DND-41 (cell line): Measurements from ENCODE around the gene ZIC1.

ENCODE experiments used
- ATAC-seq: fragments of 200-7000 bp; cut with Tn5 transposase; 3 replicates; pipeline ENCODE4 v1.9.1; 2021; ENCODE audit warnings: low read depth; ENCODE audit not compliant: insufficient read depth
- DNase-seq: peaks from one replicate; pipeline ENCODE4 v3.0.0-alpha.2; 2020
- H2AFZ ChIP-seq: 2 replicates; pipeline ENCODE4 v1.6.0; 2012; ENCODE audit warnings: low read depth, low read length
- H3K27ac ChIP-seq: 2 replicates; pipeline ENCODE4 v1.5.1; 2012; ENCODE audit warnings: low read length, inconsistent platforms
- H3K27me3 ChIP-seq: fragments of 200-600 bp; sonication (generic); 2 replicates; pipeline ENCODE4 v1.6.0; 2012; ENCODE audit warnings: low read length, mild to moderate bottlenecking, inconsistent platforms; ENCODE audit not compliant: insufficient read depth, poor library complexity
- H3K36me3 ChIP-seq: 2 replicates; pipeline ENCODE4 v1.5.1; 2012; ENCODE audit warnings: low read length, inconsistent platforms; ENCODE audit not compliant: insufficient read depth
- H3K4me1 ChIP-seq: 2 replicates; pipeline ENCODE4 v1.5.1; 2012; ENCODE audit warnings: mild to moderate bottlenecking, low read length; ENCODE audit not compliant: insufficient read depth
- H3K4me2 ChIP-seq: 2 replicates; pipeline ENCODE4 v1.6.0; 2012; ENCODE audit warnings: mild to moderate bottlenecking, moderate library complexity, low read length, inconsistent platforms; ENCODE audit not compliant: insufficient read depth
- H3K4me3 ChIP-seq, 2 experiments: fragments of 200-600 bp in 1 of 2; shearing (Covaris generic) in 1 of 2; 2 replicates each; pipeline ENCODE4 v1.5.1; 2012 to 2016; ENCODE audit warnings: inconsistent platforms in 2 of 2, low read length in 2 of 2, mild to moderate bottlenecking in 2 of 2, low read depth in 1 of 2, moderate library complexity in 1 of 2
- H3K79me2 ChIP-seq: 2 replicates; pipeline ENCODE4 v1.6.0; 2012; ENCODE audit warnings: low read length, inconsistent platforms; ENCODE audit not compliant: insufficient read depth
- H3K9ac ChIP-seq: 2 replicates; pipeline ENCODE4 v1.6.0; 2012; ENCODE audit warnings: low read depth, mild to moderate bottlenecking, inconsistent platforms, low read length, moderate library complexity
- H3K9me3 ChIP-seq: 2 replicates; pipeline ENCODE4 v1.5.1; 2012; ENCODE audit warnings: low read length, moderate library complexity, mild to moderate bottlenecking, inconsistent platforms; ENCODE audit not compliant: insufficient read depth, severe bottlenecking
- H4K20me1 ChIP-seq: 2 replicates; pipeline ENCODE4 v1.6.0; 2012; ENCODE audit warnings: low read length; ENCODE audit not compliant: insufficient read depth
- CTCF ChIP-seq: IDR thresholded peaks from 2 replicates; pipeline ENCODE4 v1.5.1; 2012; ENCODE audit warnings: borderline replicate concordance, low read length, moderate library complexity, mild to moderate bottlenecking; ENCODE audit not compliant: poor library complexity, severe bottlenecking; ENCODE audit errors: extremely low read depth
- EZH2 ChIP-seq: IDR thresholded peaks from 3 replicates; pipeline ENCODE4 v1.6.1; 2012; ENCODE audit warnings: borderline replicate concordance, low read depth, mild to moderate bottlenecking, moderate library complexity, low read length, inconsistent platforms; ENCODE audit not compliant: severe bottlenecking

ZIC1 gene

GRCh38 chr3:147415286-147415685 lies 6.1 kb downstream of the ZIC1 start:
- no peak for DNase-seq
- no peaks in the 10 kb centered on the region for H3K36me3 ChIP-seq
- H3K9me3 ChIP-seq: peaks cover 11% of the 10 kb centered on the region
- H2AFZ ChIP-seq: no peak overlapping the region
- no peaks in the 10 kb centered on the region for H3K4me1 ChIP-seq
- H3K4me3 ChIP-seq: no peak overlapping the region
- H3K27ac ChIP-seq: no peak overlapping the region
- TF ChIP-seq CTCF: no peak
- TF ChIP-seq EZH2: no peak
- no peak overlapping the region for H3K9ac ChIP-seq
- no peaks in the 10 kb centered on the region for H4K20me1 ChIP-seq
- no peak overlapping the region for H3K4me2 ChIP-seq
- no peak for ATAC-seq
- no peaks in the 10 kb centered on the region for H3K27me3 ChIP-seq
- H3K79me2 ChIP-seq: no peaks in the 10 kb centered on the region

- ATAC-seq (no peak), DNase-seq (no peak)
- TF ChIP-seq CTCF: no peak
- no peak for TF ChIP-seq EZH2
- Histone ChIP-seq H4K20me1 (no peaks in the 10 kb centered on the region), H2AFZ (no peak overlapping the region), H3K27ac (no peak overlapping the region), H3K4me1 (no peaks in the 10 kb centered on the region), H3K36me3 (no peaks in the 10 kb centered on the region), H3K4me3 (no peak overlapping the region), H3K27me3 (no peaks in the 10 kb centered on the region), H3K4me2 (no peak overlapping the region), H3K79me2 (no peaks in the 10 kb centered on the region), H3K9me3 (peaks cover 12% of the 10 kb centered on the region), H3K9ac (no peak overlapping the region)
These were observed 6.7 kb downstream of the ZIC1 start for GRCh38 chr3:147415874-147416273.

GRCh38 chr3:147416931-147417330 lies 7.8 kb downstream of the ZIC1 start:
- Histone ChIP-seq H4K20me1 (no peaks in the 10 kb centered on the region), H3K27me3 (no peaks in the 10 kb centered on the region), H3K4me3 (no peak overlapping the region), H3K9me3 (peaks cover 12% of the 10 kb centered on the region), H3K79me2 (no peaks in the 10 kb centered on the region), H3K27ac (no peak overlapping the region), H2AFZ (no peak overlapping the region), H3K36me3 (no peaks in the 10 kb centered on the region), H3K4me2 (no peak overlapping the region), H3K4me1 (no peaks in the 10 kb centered on the region), H3K9ac (no peak overlapping the region)
- DNase-seq (no peak), ATAC-seq (no peak)
- TF ChIP-seq EZH2 (no peak), CTCF (no peak)

- Histone ChIP-seq H2AFZ (no peak overlapping the region), H3K36me3 (no peaks in the 10 kb centered on the region), H3K4me1 (no peaks in the 10 kb centered on the region), H3K4me3 (no peak overlapping the region), H3K9ac (no peak overlapping the region), H4K20me1 (no peaks in the 10 kb centered on the region), H3K27ac (no peak overlapping the region), H3K4me2 (no peak overlapping the region), H3K27me3 (no peaks in the 10 kb centered on the region), H3K9me3 (peaks cover 12% of the 10 kb centered on the region), H3K79me2 (no peaks in the 10 kb centered on the region)
- no peak for ATAC-seq
- DNase-seq: no peak
- TF ChIP-seq EZH2 (no peak), CTCF (no peak)
These were observed 8.6 kb downstream of the ZIC1 start for GRCh38 chr3:147417551-147418295.
